GM10266 (cell line): ENCODE measurements around the gene DPM2.

ENCODE experiments used
- DNase-seq: peaks from one replicate; pipeline ENCODE4 v3.0.0; 2012; ENCODE audit errors: extremely low spot score
- TF ChIP-seq, protein P1 (sequence below): IDR thresholded peaks from 2 replicates; pipeline ENCODE4 v1.5.1; 2012; ENCODE audit warnings: mild to moderate bottlenecking, low read depth; ENCODE audit not compliant: control insufficient read depth, insufficient read depth; ENCODE audit errors: missing control alignments

DPM2 gene

DNA sequence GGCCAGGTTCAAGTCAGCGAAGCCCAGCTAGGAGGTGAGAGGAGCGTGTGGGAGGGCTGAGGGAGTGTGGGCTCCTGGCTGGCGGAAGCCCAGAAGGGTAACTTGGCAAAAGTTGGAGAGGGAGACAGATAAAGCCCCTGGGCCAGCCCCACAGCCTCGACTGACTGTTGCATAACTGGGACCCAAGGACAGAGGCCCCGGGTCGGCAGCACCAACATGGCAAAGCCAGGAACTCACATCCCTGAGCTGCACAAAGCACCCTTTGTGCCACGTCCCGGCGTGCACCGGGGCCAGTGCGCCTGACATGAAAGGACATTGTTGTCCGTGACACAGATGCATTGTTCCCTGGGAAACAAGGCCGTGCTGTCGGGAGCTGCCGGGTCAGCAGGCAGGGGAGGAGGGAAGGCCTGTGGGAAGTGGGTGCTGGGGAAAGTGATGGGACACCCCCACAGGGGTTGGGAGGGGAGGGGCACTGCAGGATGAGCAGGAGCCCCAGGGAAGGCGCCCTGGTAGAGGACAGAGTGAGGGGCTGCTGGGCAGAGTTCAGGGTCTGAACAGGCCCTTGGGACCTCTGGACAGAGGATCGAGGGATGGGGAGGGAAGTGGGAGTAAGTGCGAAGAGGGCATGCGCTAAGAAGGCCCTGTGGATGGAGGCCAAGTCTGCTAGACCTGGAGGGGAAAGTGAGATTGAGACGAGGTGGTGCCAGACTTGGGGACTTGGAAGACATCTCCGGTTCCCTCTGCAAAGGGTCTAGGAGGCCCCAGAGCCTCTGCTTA is 13.0 kb upstream of the DPM2 start:
- TF ChIP-seq, protein P1, sequence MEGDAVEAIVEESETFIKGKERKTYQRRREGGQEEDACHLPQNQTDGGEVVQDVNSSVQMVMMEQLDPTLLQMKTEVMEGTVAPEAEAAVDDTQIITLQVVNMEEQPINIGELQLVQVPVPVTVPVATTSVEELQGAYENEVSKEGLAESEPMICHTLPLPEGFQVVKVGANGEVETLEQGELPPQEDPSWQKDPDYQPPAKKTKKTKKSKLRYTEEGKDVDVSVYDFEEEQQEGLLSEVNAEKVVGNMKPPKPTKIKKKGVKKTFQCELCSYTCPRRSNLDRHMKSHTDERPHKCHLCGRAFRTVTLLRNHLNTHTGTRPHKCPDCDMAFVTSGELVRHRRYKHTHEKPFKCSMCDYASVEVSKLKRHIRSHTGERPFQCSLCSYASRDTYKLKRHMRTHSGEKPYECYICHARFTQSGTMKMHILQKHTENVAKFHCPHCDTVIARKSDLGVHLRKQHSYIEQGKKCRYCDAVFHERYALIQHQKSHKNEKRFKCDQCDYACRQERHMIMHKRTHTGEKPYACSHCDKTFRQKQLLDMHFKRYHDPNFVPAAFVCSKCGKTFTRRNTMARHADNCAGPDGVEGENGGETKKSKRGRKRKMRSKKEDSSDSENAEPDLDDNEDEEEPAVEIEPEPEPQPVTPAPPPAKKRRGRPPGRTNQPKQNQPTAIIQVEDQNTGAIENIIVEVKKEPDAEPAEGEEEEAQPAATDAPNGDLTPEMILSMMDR: no peak
- DNase-seq: no peak

DNA sequence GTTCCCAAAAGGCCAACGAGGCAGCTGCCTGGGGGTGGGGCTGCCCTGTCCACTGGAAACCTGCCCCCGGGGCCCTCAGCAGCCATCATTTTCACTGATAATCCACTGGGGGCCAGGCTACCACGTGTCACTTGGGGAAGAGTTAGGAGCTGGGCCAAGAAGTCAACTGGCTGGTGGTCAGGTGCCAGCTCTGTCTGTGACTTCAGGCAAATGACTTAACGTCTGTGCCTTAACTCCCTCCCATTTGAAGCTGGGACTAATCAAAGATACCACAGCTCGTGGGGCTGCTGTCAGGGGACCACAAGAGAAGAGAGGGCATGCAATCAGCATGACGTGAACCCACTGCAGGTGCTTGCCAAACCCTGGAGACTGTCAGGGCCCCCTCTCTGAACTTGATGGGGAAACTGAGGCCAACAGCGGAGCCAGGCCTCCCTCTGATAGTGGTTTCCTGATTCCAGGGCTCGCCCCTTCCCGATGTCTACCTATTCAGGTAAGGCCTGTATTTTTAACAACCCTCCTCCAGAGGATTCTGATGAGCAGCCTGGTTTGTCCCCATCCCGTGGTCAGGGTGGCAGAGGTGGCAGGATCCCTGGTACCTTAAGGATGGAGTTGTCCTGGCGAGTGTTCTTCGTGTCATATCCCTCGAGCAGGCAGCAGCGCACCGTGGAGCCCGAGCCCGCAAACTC is 12.3 kb upstream of the DPM2 start:
- TF ChIP-seq, protein P1: no peak
- no peak for DNase-seq

DNA sequence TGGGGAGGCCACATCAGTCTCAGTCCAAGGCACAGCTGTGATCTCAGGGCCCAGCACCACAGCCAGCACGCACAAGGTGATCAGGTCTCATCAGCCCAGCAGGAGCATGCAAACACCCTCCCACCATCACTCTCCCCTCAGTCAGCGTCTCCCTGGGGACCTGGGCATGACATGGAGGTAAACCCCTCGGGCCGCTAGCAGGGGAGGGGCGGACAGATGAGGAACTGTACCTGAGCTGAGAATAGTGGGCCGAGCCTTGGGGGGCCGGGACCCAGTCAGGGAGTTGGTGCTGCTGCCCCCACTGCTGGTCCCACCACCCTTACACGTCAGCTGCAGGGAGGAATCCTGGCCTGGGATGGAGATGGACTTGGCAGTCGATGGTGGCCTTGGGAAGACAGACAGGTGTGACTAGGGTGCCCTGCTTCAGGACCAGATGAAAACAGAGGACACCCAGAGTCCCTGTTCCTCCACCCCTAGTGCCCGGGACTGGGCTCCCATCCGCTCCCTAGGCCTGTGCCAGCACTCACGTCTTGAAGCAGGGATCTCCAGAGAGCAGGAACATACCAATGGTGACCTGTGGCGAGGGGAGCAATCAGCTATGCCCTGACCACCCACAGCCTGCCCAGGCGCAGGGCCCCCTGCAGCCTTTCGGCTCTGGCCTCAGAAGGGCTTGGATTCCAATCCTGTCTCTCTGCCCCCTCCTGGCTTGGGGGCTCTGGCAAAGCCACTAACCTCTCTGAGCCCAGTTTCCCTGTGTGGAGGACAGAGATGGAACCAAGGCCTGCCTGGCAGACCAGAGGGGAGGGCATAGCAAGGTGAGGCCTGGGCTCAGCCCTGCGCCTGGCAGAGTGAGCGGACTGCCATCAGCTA is 10.4 kb upstream of the DPM2 start:
- DNase-seq: no peak
- TF ChIP-seq, protein P1: no peak

DNA sequence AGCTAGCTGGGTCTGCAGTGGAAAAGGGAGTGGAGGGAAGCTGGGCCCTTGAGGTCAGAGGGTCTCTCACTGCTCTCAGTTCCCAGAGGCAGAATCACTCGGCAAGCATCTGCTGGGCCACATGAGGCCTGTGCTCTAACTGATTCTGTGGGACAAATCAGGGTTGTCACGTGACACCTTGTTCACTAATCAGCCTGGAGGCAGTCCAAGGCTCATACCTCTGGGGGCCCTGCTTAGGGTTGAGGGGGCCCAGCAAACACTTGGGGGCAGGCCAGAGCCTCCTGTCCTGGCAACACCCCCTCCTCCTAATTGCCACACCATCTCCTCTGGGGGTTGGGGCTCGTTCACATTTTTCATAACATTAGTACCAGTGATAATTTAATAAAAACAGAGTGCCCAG is 9.1 kb upstream of the DPM2 start:
- TF ChIP-seq, protein P1: no peak

DNA sequence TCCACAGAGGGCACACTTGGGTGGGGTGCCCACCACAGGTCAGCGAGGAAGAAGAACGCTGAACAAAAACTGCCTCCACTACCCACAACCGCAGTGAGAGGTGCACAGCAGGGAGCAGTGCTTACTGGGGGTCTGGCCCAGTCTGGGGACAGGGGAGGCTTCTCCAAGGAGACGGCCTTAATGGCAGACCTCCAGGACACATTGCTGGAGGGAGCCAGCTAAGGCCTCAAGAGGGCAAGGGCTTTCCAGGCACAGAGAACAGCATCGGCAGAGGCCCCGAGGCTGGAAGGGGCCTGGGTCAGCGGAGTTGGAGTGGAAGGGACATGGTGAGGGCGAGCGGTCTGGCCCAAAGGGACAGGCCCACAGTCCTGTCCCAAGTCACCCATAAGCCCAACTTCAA is 8.3 kb upstream of the DPM2 start:
- TF ChIP-seq, protein P1: no peak

More for the DNA sequence above, 9.1 kb upstream of the DPM2 start:
- DNase-seq: no peak

DNA sequence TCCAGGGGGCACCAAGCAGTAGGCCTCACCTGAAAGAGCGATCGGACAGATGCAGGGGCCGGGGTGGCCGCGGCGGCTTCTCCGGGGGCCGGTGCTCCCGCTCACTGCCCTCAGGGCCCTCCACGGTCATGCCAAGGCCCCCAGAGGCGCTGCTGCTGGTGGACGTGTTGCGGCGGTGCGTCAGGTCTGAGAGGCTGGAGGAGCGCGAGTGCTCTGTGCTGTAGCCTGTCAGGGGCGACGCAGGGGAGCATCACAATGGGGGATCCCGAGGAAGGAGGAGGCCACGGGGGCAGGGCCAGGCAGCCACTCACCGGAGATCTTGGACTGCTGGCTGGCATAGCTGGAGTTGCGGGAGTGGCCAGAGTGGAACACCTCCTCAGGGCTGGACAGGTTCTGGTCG is 7.7 kb upstream of the DPM2 start:
- TF ChIP-seq, protein P1: no peak
- no peak for DNase-seq

More for the DNA sequence above, 8.3 kb upstream of the DPM2 start:
- no peak for DNase-seq
